Gastrocnemius medialis (tissue), 4 donors: ENCODE results near the gene S100PBP.

Experiments used
- POLR2A ChIP-seq, 2 donors: fragments of 450-650 bp; IDR thresholded peaks; one replicate each; pipeline ENCODE4 v1.6.1; 2017; ENCODE audit warnings: antibody characterized with exemption in 2 of 2, mild to moderate bottlenecking in 2 of 2, moderate library complexity in 2 of 2
- TF ChIP-seq, protein P1 (sequence below), 5 experiments: fragments of 450-650 bp in 3 of 5; fragments of 200-600 bp in 2 of 5; sonication (generic) in 2 of 5; IDR thresholded peaks in 4 of 5; conservative IDR thresholded peaks in 1 of 5; 1 replicate in 4 of 5; 2 replicates in 1 of 5; pipeline ENCODE4 v1.5.1; 2016 to 2019; ENCODE audit warnings: antibody characterized with exemption in 5 of 5, mild to moderate bottlenecking in 3 of 5, moderate library complexity in 3 of 5

DNA sequence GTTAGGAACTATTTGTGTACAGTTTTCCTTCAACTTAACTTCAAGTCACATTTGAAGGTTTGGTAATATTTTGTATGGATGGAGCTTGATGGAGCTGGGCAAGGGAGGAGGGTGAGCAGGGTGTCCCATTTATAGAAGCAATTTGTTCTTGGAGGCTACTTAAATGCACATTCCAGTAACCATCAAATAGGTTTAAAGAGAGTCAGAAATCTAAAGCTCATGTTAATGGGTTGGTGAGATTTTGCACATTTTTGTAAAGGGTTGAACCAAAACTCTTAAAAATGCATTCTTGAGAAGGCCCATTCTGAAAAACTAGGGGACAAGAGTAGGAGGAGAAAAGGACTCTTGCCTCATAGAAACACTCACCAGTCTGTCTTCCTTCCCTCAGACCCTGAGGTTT, 43.1 kb downstream of the S100PBP start:
- TF ChIP-seq, protein P1, sequence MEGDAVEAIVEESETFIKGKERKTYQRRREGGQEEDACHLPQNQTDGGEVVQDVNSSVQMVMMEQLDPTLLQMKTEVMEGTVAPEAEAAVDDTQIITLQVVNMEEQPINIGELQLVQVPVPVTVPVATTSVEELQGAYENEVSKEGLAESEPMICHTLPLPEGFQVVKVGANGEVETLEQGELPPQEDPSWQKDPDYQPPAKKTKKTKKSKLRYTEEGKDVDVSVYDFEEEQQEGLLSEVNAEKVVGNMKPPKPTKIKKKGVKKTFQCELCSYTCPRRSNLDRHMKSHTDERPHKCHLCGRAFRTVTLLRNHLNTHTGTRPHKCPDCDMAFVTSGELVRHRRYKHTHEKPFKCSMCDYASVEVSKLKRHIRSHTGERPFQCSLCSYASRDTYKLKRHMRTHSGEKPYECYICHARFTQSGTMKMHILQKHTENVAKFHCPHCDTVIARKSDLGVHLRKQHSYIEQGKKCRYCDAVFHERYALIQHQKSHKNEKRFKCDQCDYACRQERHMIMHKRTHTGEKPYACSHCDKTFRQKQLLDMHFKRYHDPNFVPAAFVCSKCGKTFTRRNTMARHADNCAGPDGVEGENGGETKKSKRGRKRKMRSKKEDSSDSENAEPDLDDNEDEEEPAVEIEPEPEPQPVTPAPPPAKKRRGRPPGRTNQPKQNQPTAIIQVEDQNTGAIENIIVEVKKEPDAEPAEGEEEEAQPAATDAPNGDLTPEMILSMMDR (IDR thresholded peaks at IDR 0.05 in 4 of 5, conservative IDR thresholded peaks at IDR 0.05 in 1 of 5): no peak
- no peak for TF ChIP-seq POLR2A (IDR thresholded peaks at IDR 0.05)
